ENCODE results near the gene CASP8AP2.
"Not testable (repeated sequence)": the region's sequence is repeated elsewhere in the genome, so short reads cannot be mapped to it uniquely, and the experiment has no call there.

The CASP8AP2 gene

DNA sequence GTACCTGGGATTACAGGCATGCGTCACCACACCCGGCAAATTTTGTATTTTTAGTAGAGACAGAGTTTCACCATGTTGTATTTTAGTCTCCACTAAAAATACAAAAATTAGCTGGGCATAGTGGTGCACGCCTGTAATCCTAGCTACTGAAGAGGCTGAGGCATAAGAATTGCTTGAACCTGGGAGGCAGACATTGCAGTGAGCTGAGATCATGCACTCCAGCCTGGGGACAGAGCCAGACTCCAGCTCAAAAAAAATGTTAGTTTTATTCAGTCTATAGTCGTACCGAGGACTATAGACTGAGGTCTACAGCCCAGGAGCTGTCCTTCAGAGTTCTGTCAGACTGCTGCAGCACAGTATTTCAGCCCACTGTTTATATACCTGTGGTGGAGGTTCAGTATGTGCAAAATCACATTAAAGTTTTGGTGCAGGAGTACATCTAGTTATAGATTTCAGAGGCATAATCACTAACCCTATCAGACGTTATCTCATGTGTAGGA lies 3.6 kb upstream of the CASP8AP2 start:
- no peak for DNase-seq

GRCh38 chr6:89828475-89828987 lies 1.1 kb upstream of the CASP8AP2 start:
- DNase-seq, result not testable (repeated sequence)

GRCh38 chr6:89828988-89829471 lies 650 bp upstream of the CASP8AP2 start:
- DNase-seq, result no peak

DNA sequence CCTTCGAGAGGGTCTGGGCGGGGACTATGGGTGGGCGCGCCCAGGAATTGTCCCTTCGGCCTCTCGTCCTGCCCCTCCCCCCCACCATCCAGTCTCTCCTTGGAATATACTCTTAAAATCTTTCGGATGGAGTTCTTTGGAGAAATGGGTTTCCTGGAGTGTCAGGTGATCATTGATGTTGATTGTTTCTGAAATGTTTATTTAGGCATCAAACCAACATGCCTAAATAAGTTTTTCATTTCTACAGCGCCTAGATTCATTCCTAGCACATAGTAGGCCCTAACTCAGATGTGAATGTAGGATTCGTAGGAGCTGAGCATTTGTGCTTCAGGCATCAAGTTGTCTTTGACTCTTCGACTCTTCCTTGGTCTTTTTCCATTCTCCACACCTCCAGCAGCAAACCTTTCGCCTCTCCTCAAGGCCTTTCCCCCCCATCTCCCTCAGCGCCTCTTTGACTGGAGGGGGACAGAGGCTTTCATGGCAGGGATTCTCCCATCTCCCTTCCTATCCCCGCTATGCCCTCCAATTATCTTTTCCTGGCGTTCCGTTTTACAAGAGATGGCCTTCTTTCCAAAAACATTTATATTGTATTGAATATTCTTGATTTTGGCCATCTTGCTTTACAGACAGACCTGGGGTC lies 610 bp downstream of the CASP8AP2 start:
- peak; percentile 42 for DNase-seq

- DNase-seq, result no peak
Observed at GRCh38 chr6:89834884-89835792, 5.5 kb downstream of the CASP8AP2 start.

DNA sequence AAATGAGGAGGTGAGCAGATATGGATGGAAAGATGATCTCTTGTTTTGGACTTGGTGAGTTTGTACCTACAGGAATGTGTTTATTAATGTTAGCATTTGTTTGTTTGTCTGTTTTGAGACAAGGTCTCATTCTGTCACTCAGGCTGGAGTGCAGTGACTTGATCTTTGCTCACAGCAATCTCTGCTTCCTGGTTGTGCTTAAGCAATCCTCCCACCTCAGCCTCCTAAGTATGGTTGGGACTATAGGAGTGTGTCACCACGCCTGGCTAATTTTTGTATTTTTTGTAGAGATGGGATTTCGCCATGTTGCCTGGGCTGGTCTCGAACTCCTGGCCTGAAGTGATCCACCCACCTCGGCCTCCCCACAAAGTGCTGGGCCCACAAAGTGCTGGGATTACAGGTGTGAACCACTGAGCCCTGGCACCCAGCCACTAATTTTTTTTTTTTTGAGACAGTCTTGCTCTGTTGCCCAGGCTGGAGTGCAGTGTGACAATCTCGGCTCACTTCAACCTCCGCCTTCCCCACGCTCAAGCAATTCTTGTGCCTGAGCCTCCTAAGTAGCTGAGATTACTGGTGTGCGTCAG lies 7.1 kb downstream of the CASP8AP2 start:
- no peak for DNase-seq

- no peak for DNase-seq
Observed at GRCh38 chr6:89840538-89840937, 10.9 kb downstream of the CASP8AP2 start.

GRCh38 chr6:89842228-89842627 lies 12.5 kb downstream of the CASP8AP2 start:
- DNase-seq, result no peak

DNA sequence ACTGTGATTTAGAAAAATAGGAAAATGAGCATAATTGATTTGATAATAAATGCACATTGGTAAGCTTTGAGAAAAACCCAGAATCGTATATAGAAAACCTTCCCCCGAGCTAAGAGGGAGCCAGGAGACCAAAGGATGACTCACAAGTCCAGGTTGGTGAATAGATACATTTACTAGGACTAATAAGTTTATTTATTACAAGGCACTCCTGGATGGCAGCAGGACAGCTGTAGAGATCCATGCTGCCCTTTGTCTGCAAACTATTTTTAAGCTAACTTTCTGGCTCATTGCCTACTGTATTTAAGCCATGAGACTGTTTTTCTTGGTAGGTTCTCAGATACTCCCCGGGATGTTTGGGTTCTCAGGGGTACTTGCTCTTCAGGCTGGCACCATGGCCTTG lies 13.4 kb downstream of the CASP8AP2 start:
- no peak for DNase-seq

DNA sequence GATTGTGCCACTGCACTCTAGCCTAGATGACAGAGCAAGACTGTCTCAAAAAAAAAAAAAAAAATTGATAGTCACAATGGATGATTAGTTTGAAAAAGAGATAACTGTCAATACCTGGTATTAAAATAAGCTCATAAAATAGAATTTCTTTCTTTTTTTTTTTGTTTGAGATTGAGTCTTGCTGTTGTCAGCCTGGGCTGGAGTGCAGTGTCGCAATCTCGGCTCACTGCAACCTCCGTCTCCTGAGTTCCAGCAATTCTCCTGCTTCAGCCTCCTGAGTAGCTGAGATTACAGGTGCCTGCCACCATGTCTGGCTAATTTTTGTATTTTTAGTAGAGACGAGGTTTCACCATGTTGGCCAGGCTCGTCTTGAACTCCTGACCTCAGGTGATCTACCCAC lies 17.8 kb downstream of the CASP8AP2 start:
- DNase-seq, result not testable (repeated sequence)

GRCh38 chr6:89853068-89853467 lies 23.4 kb downstream of the CASP8AP2 start:
- DNase-seq, result no peak

- no peak for DNase-seq
Observed at GRCh38 chr6:89858041-89858440, 28.4 kb downstream of the CASP8AP2 start.

- DNase-seq, result no peak
Observed at GRCh38 chr6:89859744-89860143, 30.1 kb downstream of the CASP8AP2 start.

- no peak for DNase-seq
Observed at GRCh38 chr6:89862273-89862672, 32.6 kb downstream of the CASP8AP2 start.

DNA sequence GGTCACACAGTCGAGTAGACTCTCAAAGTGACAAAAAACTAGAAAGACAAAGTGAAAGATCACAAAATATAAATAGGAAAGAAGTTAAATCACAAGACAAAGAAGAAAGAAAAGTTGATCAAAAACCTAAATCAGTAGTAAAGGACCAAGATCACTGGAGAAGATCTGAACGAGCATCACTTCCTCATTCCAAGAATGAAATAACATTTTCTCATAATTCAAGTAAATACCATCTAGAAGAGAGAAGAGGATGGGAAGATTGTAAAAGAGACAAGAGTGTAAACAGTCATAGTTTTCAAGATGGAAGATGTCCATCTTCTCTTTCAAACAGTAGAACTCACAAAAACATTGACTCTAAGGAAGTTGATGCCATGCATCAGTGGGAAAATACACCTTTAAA lies 33.0 kb downstream of the CASP8AP2 start:
- DNase-seq, result no peak

- no peak for DNase-seq
Observed at GRCh38 chr6:89866024-89866678, 36.5 kb downstream of the CASP8AP2 start.

GRCh38 chr6:89873721-89874120 lies 44.0 kb downstream of the CASP8AP2 start:
- no peak for DNase-seq

DNA sequence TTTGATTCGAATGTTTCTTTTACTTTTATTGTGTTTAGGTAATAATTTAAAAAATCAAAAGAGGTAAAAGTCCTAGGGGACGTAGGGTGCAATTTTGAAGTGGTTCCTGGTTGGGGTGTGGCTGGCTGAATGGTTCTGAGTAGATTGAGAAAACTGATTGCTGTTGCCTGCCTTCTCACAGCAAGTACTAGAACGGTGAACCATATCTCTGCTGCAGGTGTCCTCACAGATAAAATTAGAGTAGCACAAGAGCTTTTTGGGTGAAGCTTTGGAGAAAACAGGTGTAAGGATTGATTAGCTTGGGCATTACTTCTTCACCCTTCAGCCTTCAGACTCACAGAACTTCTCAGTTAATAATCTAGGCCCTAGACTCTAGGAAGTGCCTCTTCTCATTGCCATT lies 44.8 kb downstream of the CASP8AP2 start:
- DNase-seq, result no peak

- DNase-seq, result no peak
Observed at GRCh38 chr6:89886378-89887120, 56.9 kb downstream of the CASP8AP2 start.

GRCh38 chr6:89887452-89888137 lies 57.9 kb downstream of the CASP8AP2 start:
- DNase-seq, result no peak

DNA sequence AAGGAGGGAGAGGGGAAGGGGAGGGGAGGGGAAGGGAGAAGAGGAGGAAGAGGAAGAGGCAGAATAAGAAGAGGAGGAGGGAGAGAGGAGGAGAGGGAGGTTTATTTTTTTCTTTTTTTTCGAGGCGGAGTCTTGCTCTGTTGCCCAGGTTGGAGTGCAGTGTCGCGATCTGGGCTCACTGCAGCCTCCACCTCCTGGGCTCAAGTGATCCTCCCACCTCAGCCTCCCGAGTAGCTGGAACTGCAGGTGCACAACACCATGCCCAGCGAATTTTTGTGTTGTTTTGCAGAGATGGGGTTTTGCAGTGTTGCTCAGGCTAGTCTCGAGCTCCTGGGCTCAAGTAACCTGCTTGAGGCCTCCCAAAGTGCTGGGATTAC lies 58.4 kb downstream of the CASP8AP2 start:
- no peak for DNase-seq

GRCh38 chr6:89888871-89889270 lies 59.2 kb downstream of the CASP8AP2 start:
- DNase-seq, result no peak

All from NCI-H1092 (cell line).